Measurements from ENCODE around the gene MACROD2. TPM values are rescaled to one million over a fixed set of nuclear protein-coding genes. Genes with fewer than 3 reads are reported as not detected.

The MACROD2 gene
- 1 to 10 TPM; 1.8 to 4.8 (median 2.9) TPM for total RNA-seq

- Histone ChIP-seq H3K27ac (peak within 1 kb of the TSS; percentile 68 to 88 (median 84)), H3K9me3 (peaks cover 0 to 14% (median 8%) of the 10 kb centered on the region in 3 donors), H3K27me3 (peaks cover 0 to 12% (median 0%) of the 10 kb centered on the region in 4 donors), H3K4me3 (peak within 1 kb of the TSS; percentile 77 to 89 (median 83)), H3K4me1 (peaks cover 0 to 21% (median 0%) of the 10 kb centered on the region in 3 donors), H3K36me3 (no peaks in the 10 kb centered on the region)
- intact Hi-C loops (cut with DNase I), result no loop called here
- 0 to 9% methylated on average over 1 to 29 of the region's 61 CpGs for WGBS, 2 donors
- peak in 3 of 4 donors; percentile 38 to 51 (median 45) for TF ChIP-seq POLR2A (IDR thresholded peaks at IDR 0.05)
- peak in 2 of 6 experiments; percentile 18 to 30 for TF ChIP-seq CTCF (IDR thresholded peaks at IDR 0.05)
- DNase-seq, result peak; percentile 22
Measured at GRCh38 chr20:13995086-13995665, at the start of gene MACROD2. TSS of gene MACROD2 (plus strand) at chr20:13995516.

GRCh38 chr20:13947719-13948118 lies 47.6 kb upstream of the MACROD2 start:
- H3K27ac ChIP-seq, result no peak overlapping the region
- TF ChIP-seq CTCF (IDR thresholded peaks at IDR 0.05), result no peak
- no peak for TF ChIP-seq POLR2A (IDR thresholded peaks at IDR 0.05)
- no peaks in the 10 kb centered on the region for H3K9me3 ChIP-seq
- no peaks in the 10 kb centered on the region for H3K27me3 ChIP-seq
- no peak for DNase-seq
- WGBS, 2 donors, result 67 to 73% methylated on average over 1 to 2 of the region's 3 CpGs
- H3K36me3 ChIP-seq, result no peaks in the 10 kb centered on the region
- no peaks in the 10 kb centered on the region for H3K4me1 ChIP-seq
- H3K4me3 ChIP-seq, result no peak overlapping the region
- intact Hi-C loops (cut with DNase I), result no loop called here

- no peak overlapping the region for H3K27ac ChIP-seq
- no peak for TF ChIP-seq POLR2A (IDR thresholded peaks at IDR 0.05)
- H3K36me3 ChIP-seq, result no peaks in the 10 kb centered on the region
- no peak overlapping the region for H3K4me3 ChIP-seq
- 65 to 82% methylated on average over 5 to 6 of the region's 6 CpGs for WGBS, 2 donors
- H3K27me3 ChIP-seq, result no peaks in the 10 kb centered on the region
- H3K4me1 ChIP-seq, result no peaks in the 10 kb centered on the region
- no peaks in the 10 kb centered on the region for H3K9me3 ChIP-seq
- intact Hi-C loops (cut with DNase I), result no loop called here
- DNase-seq, result no peak
Measured at GRCh38 chr20:13953227-13953626, 42.1 kb upstream of the MACROD2 start.

GRCh38 chr20:13960119-13960518 lies 35.2 kb upstream of the MACROD2 start:
- 42 to 50% methylated on average over 2 of the region's 2 CpGs for WGBS, 2 donors

GRCh38 chr20:13960525-13960924 lies 34.8 kb upstream of the MACROD2 start:
- TF ChIP-seq CTCF (IDR thresholded peaks at IDR 0.05) (no peak), POLR2A (IDR thresholded peaks at IDR 0.05) (no peak)
- WGBS, 2 donors, result 40 to 45% methylated on average over 3 of the region's 3 CpGs
- Histone ChIP-seq H3K4me1 (no peaks in the 10 kb centered on the region), H3K27ac (no peak overlapping the region), H3K36me3 (no peaks in the 10 kb centered on the region), H3K27me3 (no peaks in the 10 kb centered on the region), H3K9me3 (no peaks in the 10 kb centered on the region), H3K4me3 (no peak overlapping the region)
- no peak for DNase-seq
- intact Hi-C loops (cut with DNase I), result no loop called here

More at GRCh38 chr20:13960119-13960518, 35.2 kb upstream of the MACROD2 start:
- TF ChIP-seq CTCF (IDR thresholded peaks at IDR 0.05) (no peak), POLR2A (IDR thresholded peaks at IDR 0.05) (no peak)
- no peak for DNase-seq
- H3K27ac ChIP-seq, result no peak overlapping the region
- intact Hi-C loops (cut with DNase I), result no loop called here
- H3K27me3 ChIP-seq, result no peaks in the 10 kb centered on the region
- no peaks in the 10 kb centered on the region for H3K36me3 ChIP-seq
- H3K4me3 ChIP-seq, result no peak overlapping the region
- no peaks in the 10 kb centered on the region for H3K9me3 ChIP-seq
- no peaks in the 10 kb centered on the region for H3K4me1 ChIP-seq
